ENCODE results near the gene MAK. TPM values are rescaled to one million over a fixed set of nuclear protein-coding genes. Genes with fewer than 3 reads are reported as not detected.
A peak's percentile ranks its signal among the peaks of the same experiment; 100 is the strongest.

The MAK gene
- total and polyA plus RNA-seq, 2 of the 13 experiments (the other 11 are each of a cell fraction or from before 2014, with no cell fraction given): 0.04 TPM; not detected in 1

DNA sequence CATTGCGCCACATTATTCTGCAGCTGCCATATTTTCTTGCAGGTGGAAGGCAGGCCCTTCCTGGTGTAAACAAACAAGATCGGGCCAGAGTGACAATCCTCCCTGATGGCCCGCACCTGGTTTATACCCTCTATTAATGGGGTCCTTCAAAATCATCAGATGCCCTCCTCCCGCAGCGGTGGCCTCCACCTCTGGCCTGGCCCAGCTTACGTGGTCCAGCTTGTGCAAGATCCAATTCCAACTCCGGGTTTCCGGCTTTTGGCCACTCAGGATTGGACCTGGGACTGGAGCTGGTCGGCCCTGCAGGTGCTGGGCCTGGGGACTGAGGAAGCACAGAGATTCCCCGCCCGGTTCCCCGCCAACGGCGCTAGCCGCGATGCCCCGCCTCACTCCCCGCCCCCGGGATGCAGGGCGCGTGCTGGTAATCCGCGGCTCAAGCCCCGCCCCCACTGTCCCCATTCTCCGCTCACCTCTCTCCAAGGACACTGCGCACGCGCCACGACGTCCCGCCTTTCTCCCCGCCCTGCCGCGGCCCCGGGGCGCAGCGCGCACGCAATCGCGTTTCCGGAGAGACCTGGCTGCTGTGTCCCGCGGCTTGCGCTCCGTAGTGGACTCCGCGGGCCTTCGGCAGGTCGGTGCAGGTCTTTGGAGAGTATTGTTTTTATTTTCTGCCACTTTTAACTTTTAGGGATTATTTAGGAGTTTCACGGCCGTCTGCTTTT lies 90.9 kb downstream of the MAK start, which contains the start of gene TMEM14B (continued):
- no peak; the same call in 1 of the 2 replicates for TF ChIP-seq NFYB (CRISPR knock-in tag; IDR thresholded peaks at IDR 0.05)
- peak; percentile 82 for TF ChIP-seq SIX4 (CRISPR knock-in tag; IDR thresholded peaks at IDR 0.05)
- no peak for TF ChIP-seq ZSCAN25 (CRISPR knock-in tag; IDR thresholded peaks at IDR 0.05)
- peak; percentile 59; the same call in 1 of the 2 replicates for TF ChIP-seq TFE3 (CRISPR knock-in tag; IDR thresholded peaks at IDR 0.05)
- TF ChIP-seq SAFB2 (CRISPR knock-in tag; IDR thresholded peaks at IDR 0.05; ENCODE audit: borderline replicate concordance, low read depth): no peak
- TF ChIP-seq ZNF275 (CRISPR knock-in tag; IDR thresholded peaks at IDR 0.05; ENCODE audit: borderline replicate concordance): 0 out of 2 replicates have a peak, but pooled peaks have one; percentile 50
- TF ChIP-seq ZNF136 (CRISPR knock-in tag; IDR thresholded peaks at IDR 0.05; ENCODE audit: low read depth): no peak; the same call in none of the 2 replicates
- no peak for TF ChIP-seq ZNF468 (CRISPR knock-in tag; IDR thresholded peaks at IDR 0.05)
- no peak for TF ChIP-seq NBN (conservative IDR thresholded peaks at IDR 0.05)
- peak; percentile 49 for TF ChIP-seq ZNF256 (CRISPR knock-in tag; conservative IDR thresholded peaks at IDR 0.05)
- TF ChIP-seq ZNF20 (CRISPR knock-in tag; IDR thresholded peaks at IDR 0.05): peak; percentile 91
- TF ChIP-seq ZMYM2 (CRISPR knock-in tag; IDR thresholded peaks at IDR 0.05): peak; percentile 85
- 0 out of 2 replicates have a peak, but pooled peaks have one; percentile 22 for TF ChIP-seq RFX3 (CRISPR knock-in tag; IDR thresholded peaks at IDR 0.05)
- TF ChIP-seq ZBTB42 (CRISPR knock-in tag; IDR thresholded peaks at IDR 0.05): no peak
- no peak for TF ChIP-seq KAT2B (IDR thresholded peaks at IDR 0.05; ENCODE audit: borderline replicate concordance, low read depth, low read length)
- peak; percentile 69; the same call in 1 of the 2 replicates for TF ChIP-seq ZNF331 (CRISPR knock-in tag; IDR thresholded peaks at IDR 0.05)
- no peak for TF ChIP-seq ZC3H4 (CRISPR knock-in tag; IDR thresholded peaks at IDR 0.05; ENCODE audit: borderline replicate concordance)
- peak; percentile 8; the same call in 1 of the 2 replicates for TF ChIP-seq ARID2 (CRISPR knock-in tag; IDR thresholded peaks at IDR 0.05; ENCODE audit: borderline replicate concordance)
- peak; percentile 74 for TF ChIP-seq FOXC1 (CRISPR knock-in tag; IDR thresholded peaks at IDR 0.05; ENCODE audit: borderline replicate concordance)
- peak; percentile 95 for TF ChIP-seq CC2D1A (CRISPR knock-in tag; IDR thresholded peaks at IDR 0.05)
- no peak; the same call in none of the 2 replicates for TF ChIP-seq ZNF580 (CRISPR knock-in tag; IDR thresholded peaks at IDR 0.05; ENCODE audit: borderline replicate concordance, low read depth)
- TF ChIP-seq MEIS1 (CRISPR knock-in tag; IDR thresholded peaks at IDR 0.05; ENCODE audit: borderline replicate concordance): peak; percentile 63; the same call in 1 of the 2 replicates
- TF ChIP-seq NFIB (CRISPR knock-in tag; IDR thresholded peaks at IDR 0.05; ENCODE audit: borderline replicate concordance): no peak
- TF ChIP-seq, protein P1, sequence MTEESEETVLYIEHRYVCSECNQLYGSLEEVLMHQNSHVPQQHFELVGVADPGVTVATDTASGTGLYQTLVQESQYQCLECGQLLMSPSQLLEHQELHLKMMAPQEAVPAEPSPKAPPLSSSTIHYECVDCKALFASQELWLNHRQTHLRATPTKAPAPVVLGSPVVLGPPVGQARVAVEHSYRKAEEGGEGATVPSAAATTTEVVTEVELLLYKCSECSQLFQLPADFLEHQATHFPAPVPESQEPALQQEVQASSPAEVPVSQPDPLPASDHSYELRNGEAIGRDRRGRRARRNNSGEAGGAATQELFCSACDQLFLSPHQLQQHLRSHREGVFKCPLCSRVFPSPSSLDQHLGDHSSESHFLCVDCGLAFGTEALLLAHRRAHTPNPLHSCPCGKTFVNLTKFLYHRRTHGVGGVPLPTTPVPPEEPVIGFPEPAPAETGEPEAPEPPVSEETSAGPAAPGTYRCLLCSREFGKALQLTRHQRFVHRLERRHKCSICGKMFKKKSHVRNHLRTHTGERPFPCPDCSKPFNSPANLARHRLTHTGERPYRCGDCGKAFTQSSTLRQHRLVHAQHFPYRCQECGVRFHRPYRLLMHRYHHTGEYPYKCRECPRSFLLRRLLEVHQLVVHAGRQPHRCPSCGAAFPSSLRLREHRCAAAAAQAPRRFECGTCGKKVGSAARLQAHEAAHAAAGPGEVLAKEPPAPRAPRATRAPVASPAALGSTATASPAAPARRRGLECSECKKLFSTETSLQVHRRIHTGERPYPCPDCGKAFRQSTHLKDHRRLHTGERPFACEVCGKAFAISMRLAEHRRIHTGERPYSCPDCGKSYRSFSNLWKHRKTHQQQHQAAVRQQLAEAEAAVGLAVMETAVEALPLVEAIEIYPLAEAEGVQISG (CRISPR knock-in tag; IDR thresholded peaks at IDR 0.05): peak; percentile 85
